HG03575 (cell line): ENCODE results near the gene C2orf81.

Experiments
- ATAC-seq: cut with Tn5 transposase; IDR thresholded peaks from one replicate; pipeline ENCODE4 v1.9.1; 2021; ENCODE audit not compliant: unreplicated experiment, insufficient number of reproducible peaks, low FRiP score; ENCODE audit errors: extremely low read depth

C2orf81 gene

GRCh38 chr2:74399785-74400184 lies 21.6 kb downstream of the C2orf81 start:
- no peak for ATAC-seq

- ATAC-seq: no peak
Measured at GRCh38 chr2:74396149-74396548, 25.3 kb downstream of the C2orf81 start.

GRCh38 chr2:74393525-74393924 lies 27.9 kb downstream of the C2orf81 start:
- no peak for ATAC-seq

- no peak for ATAC-seq
Measured at GRCh38 chr2:74392449-74392743, 29.0 kb downstream of the C2orf81 start.

- ATAC-seq: no peak
Measured at GRCh38 chr2:74391580-74392448, 29.6 kb downstream of the C2orf81 start.

- ATAC-seq: no peak
Measured at GRCh38 chr2:74391209-74391579, 30.2 kb downstream of the C2orf81 start.

- no peak for ATAC-seq
Measured at GRCh38 chr2:74390606-74391005, 30.8 kb downstream of the C2orf81 start.

GRCh38 chr2:74387346-74387745 lies 34.1 kb downstream of the C2orf81 start:
- ATAC-seq: no peak

GRCh38 chr2:74385396-74385795 lies 36.0 kb downstream of the C2orf81 start:
- ATAC-seq: no peak

GRCh38 chr2:74384051-74384450 lies 37.4 kb downstream of the C2orf81 start:
- no peak for ATAC-seq

GRCh38 chr2:74383254-74383653 lies 38.2 kb downstream of the C2orf81 start:
- no peak for ATAC-seq

- ATAC-seq: no peak
Measured at GRCh38 chr2:74381751-74382150, 39.7 kb downstream of the C2orf81 start.

- no peak for ATAC-seq
Measured at GRCh38 chr2:74379851-74380789, 41.3 kb downstream of the C2orf81 start, which contains the start of gene DCTN1. TSS of gene DCTN1 (minus strand) at chr2:74380311. CDS start at chr2:74380037, 274 bp downstream.

GRCh38 chr2:74378007-74378406 lies 43.4 kb downstream of the C2orf81 start:
- no peak for ATAC-seq

GRCh38 chr2:74375838-74376237 lies 45.6 kb downstream of the C2orf81 start:
- ATAC-seq: no peak

GRCh38 chr2:74374509-74375205 lies 46.8 kb downstream of the C2orf81 start:
- ATAC-seq: no peak

- no peak for ATAC-seq
Measured at GRCh38 chr2:74373985-74374384, 47.4 kb downstream of the C2orf81 start.

- no peak for ATAC-seq
Measured at GRCh38 chr2:74373221-74373676, 48.2 kb downstream of the C2orf81 start.

- no peak for ATAC-seq
Measured at GRCh38 chr2:74372674-74373073, 48.7 kb downstream of the C2orf81 start.
